Measurements from ENCODE around the gene PTPN23.

GRCh38 chr3:47433796-47434195, 53.0 kb downstream of the PTPN23 start:
- TF ChIP-seq FOXP1 (CRISPR knock-in tag; IDR thresholded peaks at IDR 0.05; ENCODE audit: borderline replicate concordance), result no peak
- TF ChIP-seq ATF2 (CRISPR knock-in tag; IDR thresholded peaks at IDR 0.05; ENCODE audit: borderline replicate concordance, low read depth), result no peak
- no peak for TF ChIP-seq CREB1 (CRISPR knock-in tag; IDR thresholded peaks at IDR 0.05)
- TF ChIP-seq TP53 (CRISPR knock-in tag; IDR thresholded peaks at IDR 0.05), result no peak
- TF ChIP-seq ATF6 (CRISPR knock-in tag; IDR thresholded peaks at IDR 0.05), result no peak
- TF ChIP-seq CDX4 (CRISPR knock-in tag; IDR thresholded peaks at IDR 0.05; ENCODE audit: borderline replicate concordance), result no peak
- TF ChIP-seq CTCF (IDR thresholded peaks at IDR 0.05), result no peak
- TF ChIP-seq IRF2 (CRISPR knock-in tag; IDR thresholded peaks at IDR 0.05; ENCODE audit: borderline replicate concordance, low read depth), result no peak
- TF ChIP-seq NFE2L1 (CRISPR knock-in tag; IDR thresholded peaks at IDR 0.05), result no peak
- no peak for TF ChIP-seq SP1 (CRISPR knock-in tag; conservative IDR thresholded peaks at IDR 0.05)
- no peak for TF ChIP-seq HMGA2 (CRISPR knock-in tag; IDR thresholded peaks at IDR 0.05)
- TF ChIP-seq ZNF121 (CRISPR knock-in tag; IDR thresholded peaks at IDR 0.05), result no peak
- no peak for TF ChIP-seq MAX (CRISPR knock-in tag; IDR thresholded peaks at IDR 0.05)

Data from WTC11 (cell line).